ENCODE results near the gene HADHB.

- TF ChIP-seq, protein P1, sequence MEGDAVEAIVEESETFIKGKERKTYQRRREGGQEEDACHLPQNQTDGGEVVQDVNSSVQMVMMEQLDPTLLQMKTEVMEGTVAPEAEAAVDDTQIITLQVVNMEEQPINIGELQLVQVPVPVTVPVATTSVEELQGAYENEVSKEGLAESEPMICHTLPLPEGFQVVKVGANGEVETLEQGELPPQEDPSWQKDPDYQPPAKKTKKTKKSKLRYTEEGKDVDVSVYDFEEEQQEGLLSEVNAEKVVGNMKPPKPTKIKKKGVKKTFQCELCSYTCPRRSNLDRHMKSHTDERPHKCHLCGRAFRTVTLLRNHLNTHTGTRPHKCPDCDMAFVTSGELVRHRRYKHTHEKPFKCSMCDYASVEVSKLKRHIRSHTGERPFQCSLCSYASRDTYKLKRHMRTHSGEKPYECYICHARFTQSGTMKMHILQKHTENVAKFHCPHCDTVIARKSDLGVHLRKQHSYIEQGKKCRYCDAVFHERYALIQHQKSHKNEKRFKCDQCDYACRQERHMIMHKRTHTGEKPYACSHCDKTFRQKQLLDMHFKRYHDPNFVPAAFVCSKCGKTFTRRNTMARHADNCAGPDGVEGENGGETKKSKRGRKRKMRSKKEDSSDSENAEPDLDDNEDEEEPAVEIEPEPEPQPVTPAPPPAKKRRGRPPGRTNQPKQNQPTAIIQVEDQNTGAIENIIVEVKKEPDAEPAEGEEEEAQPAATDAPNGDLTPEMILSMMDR (conservative IDR thresholded peaks at IDR 0.05) = no peak
- no peak for TF ChIP-seq ZFX (IDR thresholded peaks at IDR 0.05)
These were observed 81.8 kb downstream of the HADHB start for GRCh38 chr2:26326514-26326913.
